GM21381 (cell line): ENCODE data around the gene DYRK1A.

Experiments used
- ATAC-seq: cut with Tn5 transposase; IDR thresholded peaks from one replicate; pipeline ENCODE4 v1.9.1; 2021; ENCODE audit warnings: mild to moderate bottlenecking, moderate library complexity; ENCODE audit not compliant: unreplicated experiment

The DYRK1A gene

DNA sequence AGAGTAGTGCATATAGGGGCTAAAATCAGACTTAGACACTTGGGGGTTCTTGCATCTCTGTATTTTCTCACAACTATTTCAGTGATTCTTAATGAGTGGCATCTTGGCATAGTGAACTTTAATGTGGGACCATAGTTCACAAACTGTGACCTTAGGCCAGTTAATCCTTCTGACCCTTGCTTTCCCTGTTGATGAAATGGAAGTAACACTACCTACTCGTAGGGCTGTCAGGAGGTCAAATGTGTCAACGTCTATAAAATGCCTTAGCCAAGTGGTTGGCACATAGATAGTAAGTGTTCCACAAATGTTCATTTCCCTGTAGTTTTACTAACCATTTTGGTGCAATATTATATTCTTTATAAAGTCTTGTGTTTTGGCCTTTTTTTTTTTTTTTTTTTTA is 49.4 kb downstream of the DYRK1A start:
- no peak for ATAC-seq

DNA sequence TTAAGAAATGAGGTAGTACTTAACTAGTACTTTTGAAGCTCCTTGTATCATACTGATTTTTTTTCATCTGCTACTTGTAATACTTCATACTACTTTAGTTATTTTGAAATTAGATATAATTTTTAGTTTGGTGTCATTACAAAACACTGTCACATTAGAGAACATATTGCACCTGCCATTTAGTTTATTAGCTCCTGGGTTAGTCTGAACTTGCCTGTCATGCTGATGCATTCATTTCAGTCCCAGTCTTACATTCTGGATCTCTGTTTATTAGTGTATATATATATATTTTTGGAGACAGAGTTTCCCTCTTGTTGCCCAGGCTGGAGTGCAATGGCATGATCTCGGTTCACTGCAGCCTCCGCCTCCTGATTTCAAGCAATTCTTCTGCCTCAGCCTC is 50.3 kb downstream of the DYRK1A start:
- no peak for ATAC-seq

DNA sequence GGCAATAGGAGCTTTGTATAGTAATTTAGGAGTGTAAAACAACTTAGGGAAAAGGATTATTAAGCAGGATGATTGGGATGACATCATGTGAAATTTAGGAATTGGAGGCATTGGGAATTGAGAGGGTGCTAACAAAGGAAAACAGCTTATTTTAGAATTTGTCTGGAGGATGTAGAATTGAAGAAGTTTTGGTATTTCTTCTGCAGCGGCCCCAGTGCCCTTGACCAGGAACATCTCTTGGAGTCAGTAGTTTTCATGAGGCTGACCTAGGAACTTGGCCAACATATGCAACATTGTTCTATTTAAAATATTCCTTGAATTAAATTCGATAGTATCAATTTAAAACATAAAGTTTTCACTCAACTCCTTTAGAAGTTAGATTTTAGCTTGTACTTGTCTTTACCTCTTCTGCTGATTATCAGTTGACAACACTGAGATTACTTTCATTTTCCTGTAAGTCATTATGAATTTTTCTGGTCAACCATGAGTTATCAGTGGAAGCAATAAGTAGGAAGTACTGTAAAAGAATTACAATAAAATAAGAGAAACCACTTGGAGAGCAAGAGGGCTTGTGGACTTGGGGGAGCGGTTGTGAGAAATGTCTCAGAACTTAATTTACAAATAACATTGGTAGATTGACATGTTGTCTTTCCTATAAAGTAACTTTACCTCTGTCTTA is 52.8 kb downstream of the DYRK1A start:
- ATAC-seq = no peak

DNA sequence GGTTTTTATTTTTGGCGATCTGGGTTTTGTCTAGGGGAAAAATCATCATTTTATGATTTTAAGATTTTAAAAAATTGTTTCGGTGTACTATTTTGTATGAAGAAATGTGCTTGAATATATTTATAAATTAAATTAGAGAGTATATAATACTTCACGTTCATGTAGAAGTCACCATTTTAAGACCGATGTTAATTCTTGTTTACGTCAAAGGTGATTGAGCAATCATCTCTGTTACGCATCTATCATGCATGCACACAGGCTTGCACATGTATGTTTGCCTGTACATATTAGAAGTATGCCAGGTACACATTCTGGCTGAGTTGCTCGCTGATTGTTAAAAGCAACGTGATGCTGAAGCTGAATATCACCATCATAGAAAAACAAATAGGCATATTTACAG is 54.7 kb downstream of the DYRK1A start:
- ATAC-seq = no peak

DNA sequence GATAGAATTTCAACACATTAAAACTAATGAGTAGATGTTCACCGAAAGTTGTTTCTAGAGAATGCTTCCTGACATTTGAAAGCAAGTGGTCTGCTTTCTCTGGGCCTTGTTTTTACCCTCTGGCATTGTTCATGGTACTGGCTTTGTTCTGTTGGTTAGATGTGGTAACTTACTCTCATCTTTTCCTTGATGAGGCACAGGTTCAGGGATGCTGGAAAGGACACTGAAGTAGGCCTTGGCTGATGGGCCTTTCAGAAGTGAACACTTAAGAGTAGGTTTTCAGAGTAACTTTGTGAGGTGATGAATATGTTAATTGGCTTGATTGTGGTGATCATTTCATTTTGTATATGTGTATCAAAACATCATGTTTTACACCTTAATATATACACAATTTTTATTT is 55.8 kb downstream of the DYRK1A start:
- no peak for ATAC-seq

DNA sequence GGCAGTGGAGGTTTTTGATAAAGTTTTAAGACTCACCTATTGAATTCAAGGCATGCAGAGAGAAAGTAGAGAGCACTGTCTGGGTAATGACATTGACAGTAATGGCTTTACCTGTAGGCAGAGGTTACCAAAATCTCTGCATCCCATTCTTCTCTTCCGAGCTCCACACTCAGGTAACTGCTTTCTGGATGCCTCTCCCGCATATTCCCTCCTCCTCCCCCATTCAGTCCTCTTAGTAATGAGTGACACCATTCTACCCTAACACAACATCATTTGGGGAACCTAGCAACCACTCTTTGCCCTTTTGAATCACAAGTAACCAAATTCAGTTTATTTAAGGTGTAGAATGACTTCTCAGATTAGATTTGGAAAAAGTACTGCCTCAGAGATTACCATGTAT is 56.5 kb downstream of the DYRK1A start:
- ATAC-seq = no peak

DNA sequence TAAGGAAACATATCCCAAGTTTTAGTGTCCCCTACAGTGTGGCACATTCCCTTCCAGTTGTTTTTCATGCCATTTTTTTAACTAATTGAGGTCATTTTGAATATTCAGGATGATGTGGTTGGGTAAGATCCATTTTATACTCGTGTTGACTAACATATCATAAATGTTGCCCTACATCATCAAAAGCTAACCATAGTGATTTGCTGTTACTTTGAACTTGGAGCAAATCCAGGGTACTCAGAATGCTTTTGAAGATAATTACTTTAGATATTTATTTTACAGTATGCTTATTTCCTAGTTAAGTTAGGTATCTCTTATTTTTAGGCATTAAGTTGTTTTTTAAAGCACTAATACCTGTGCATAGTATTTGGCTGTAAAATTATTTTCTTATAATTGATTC is 57.8 kb downstream of the DYRK1A start:
- no peak for ATAC-seq

DNA sequence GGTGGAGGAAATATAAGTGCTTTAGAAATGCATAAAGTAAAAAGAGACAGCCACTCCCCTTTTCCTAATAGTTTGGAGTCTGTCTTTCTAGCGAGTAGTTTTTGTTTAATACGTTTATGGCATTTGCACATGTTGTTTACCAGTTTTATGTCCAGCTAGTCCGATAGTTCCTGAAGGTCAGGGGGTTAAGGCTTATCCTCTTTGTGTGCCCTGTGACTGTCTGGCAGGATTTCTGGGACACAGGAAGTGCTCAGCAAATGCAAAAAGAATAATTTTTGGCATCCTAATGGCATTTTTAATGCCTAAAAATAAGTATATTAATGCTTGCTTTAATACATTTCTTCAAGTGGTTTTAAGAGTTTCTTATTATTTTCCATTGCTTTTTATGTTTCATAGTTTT is 58.4 kb downstream of the DYRK1A start:
- ATAC-seq = no peak

DNA sequence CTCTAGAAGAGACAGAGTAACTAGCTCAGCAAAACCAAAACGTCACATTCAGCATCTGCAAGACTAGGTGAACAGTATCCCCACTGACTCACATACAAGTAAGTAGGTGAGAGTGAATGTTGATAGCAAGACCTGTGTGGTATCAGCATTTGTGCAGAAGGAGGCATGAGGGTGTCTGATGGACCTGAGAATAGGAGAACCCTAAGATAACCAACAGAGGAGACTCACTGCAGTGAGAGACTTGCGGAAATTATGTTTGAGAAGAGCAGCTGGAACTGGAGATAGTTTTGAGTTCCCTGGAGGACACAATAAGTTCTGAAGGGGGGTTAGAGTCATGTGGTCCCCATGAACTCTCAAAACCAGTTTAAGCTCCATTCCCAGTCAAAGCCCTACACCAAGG is 59.1 kb downstream of the DYRK1A start:
- no peak for ATAC-seq

DNA sequence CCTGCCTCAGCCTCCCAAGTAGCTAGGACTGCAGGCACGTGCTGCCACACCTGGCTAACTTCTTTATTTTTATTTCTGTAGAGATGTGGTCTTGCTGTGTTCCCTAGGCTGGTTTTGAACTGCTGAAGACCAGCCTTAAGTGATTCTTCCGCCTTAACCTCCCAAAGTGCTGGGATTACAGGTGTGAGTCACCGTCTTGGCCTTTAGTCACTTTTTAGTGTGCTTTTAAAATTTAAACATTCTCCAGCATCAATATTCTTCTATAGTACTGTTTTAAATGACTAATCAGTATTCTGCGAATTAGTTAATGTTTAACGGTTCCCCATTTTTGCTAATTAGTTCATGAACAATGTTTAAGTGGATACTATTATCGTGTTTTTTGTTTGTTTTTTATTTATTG is 60.6 kb downstream of the DYRK1A start:
- ATAC-seq = no peak

DNA sequence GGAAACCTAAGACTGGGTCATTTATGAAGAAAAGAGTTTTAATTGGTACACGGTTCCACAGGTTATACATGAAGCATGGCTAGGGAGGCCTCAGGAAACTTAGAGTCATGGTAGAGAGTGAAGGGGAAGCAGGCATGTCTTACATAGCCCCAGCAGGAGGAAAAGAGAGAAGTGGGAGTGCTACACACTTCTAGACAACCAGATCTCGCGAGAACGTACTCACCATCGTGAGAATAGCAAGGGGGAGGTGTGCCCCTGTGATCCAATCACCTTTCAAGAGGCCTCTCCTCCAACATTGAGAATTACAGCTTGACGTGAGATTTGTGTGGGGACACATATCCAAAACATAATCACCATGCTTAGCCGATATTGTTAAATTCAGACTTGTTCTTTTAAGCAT is 62.8 kb downstream of the DYRK1A start:
- ATAC-seq = no peak

DNA sequence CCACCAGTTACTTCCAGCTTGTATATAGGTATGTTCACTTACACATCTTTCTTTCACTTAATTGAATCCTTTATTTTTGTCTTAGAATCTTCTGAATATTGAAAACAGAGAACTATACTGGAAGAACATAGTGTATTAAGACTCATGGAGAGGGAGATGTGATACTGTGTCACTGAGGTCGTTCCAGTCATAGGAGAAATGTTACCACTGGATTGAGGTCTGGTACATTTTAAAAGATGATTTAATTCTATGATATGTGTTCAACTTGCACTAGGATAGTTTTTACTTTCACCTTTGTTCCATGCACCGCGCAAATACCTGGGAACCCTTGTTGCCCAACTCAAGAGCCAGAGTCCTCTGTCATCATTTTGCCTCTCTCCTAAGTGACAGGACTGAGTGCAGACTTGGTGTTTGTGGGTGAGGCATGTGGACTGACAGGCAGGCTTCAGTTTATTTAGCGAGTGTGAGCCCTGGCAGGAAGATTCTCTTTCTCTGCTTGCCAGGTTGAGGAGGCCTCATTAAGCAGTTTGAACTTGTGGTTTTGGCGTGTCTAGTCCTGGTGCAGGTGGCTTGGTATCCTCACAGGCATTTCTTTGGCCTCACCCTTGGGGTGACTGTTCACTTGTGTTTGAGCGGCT is 63.7 kb downstream of the DYRK1A start:
- no peak for ATAC-seq

DNA sequence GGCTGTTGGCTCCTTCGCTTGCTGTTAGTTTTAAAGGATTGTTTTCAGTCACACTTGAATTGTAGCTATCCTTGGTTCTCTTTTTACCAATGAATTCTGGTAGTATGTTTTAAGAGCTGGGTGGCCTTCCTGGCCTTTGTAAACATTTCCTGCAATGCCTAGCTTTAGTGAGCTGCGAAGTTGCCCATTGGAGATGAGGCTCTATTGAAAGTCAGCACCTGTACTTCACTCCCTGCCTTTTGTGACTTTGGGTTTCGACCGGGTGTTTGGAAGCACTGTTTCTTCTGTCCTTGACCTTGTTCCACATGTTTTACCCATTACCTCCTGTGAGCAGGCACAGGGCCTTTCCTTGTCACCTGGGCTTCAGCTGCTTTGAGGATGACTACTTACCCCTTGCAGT is 64.7 kb downstream of the DYRK1A start:
- no peak for ATAC-seq

DNA sequence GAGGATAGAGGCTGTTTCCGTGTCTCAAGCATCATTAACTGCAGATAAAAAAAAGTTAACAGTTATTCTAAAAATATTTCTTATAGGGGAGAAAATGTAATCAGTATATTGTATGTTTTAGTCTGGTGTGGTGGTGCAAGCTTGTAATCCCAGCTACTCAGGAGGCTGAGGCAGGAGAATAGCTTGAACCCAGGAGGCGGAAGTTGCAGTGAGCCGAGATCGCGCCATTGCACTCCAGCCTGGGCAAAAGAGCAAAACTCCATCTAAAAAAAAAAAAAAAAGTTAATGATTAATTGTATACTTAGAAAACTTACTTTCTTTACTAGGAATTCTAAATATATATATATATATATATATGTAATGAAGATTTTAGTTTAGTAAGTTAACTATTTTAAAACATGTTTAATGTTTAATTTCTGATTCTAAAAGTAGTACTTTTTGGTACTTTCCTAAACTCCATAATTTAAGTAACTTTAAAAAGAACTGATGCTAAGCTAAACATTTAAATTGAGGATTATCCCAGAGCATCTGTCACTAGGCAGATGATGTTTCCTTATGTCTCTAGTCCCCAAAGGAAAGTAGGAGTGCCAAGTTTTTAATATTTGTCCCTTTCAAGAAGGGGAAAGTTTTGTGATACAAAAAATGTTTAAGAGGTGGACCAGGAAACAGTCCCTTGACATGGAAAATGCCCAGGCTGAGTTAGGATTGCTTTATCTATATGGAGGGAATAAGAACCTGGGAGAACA is 66.3 kb downstream of the DYRK1A start:
- no peak for ATAC-seq

DNA sequence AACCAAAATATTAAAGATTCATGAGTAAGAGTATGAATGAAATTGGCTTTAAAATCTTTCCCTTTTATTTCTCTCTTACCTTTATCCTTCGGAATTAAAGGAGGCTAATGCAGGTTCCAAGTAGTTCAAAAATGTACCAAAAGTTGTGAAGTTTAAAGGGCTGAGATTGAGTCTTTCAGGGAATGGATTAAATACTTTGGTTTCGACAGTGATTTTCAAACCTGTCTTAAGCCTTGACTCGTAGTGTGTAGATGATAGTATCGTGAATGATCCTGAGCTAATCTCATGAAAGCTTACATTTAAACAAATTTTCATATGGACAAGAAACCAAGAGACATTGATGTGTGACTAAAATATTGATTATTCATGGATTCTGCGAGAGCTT is 66.9 kb downstream of the DYRK1A start:
- no peak for ATAC-seq

DNA sequence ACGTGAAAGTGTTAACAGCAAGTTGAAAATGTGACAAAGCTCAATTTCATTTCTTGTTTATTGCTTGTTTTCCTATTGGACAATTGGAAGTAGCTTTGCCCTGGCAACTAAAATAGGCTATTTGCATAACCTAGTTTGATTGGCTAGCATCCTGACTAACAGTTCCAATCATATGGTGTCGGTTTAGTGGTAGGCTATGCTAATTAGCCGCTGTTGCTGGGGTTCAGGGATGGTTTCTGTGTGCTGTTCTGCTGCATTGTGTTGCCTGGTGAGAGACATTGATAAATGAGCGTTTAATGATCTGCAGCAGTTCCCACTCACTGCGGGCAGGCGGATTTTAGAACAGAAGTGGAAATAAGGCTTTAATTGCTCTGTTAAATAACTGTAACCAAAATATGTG is 68.5 kb downstream of the DYRK1A start:
- no peak for ATAC-seq

DNA sequence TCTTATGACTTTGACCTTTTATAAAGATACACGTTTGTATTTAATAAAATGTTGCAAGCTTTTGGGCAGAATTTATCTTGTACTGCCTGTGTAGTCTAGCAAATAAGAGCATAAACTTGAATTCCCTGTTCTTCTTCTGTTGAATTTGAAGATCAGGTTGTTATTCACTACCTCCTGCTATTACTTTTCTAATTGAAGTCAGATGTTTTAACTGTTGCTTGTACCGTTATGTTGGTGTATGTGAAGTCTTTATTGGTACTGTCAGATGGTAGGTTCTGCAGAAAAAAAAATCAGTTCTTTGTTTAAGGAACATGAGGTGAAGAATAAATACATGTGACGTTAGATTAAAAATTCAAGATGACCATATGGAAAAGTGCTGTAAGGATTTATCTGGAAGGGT is 69.1 kb downstream of the DYRK1A start:
- ATAC-seq = no peak

DNA sequence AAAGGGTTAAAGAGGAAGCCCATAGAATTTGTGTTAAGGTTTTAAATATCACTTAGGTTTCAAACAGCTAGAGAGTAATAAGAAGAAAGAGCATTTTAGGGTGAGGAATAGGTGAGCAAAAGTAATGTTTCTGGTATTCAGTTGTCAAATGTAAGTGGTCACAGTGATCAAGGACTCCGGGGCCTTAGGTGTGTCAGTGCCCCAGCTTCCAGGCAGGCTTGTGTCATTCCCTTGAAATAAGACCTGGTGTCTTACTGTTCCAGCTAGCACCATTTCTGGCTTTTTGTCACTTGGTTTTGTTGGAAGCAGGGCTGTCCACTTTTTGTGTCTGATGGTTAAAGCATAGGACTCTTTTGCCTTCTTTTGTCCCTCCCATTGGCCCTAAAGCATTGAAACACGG is 69.6 kb downstream of the DYRK1A start:
- ATAC-seq = no peak

DNA sequence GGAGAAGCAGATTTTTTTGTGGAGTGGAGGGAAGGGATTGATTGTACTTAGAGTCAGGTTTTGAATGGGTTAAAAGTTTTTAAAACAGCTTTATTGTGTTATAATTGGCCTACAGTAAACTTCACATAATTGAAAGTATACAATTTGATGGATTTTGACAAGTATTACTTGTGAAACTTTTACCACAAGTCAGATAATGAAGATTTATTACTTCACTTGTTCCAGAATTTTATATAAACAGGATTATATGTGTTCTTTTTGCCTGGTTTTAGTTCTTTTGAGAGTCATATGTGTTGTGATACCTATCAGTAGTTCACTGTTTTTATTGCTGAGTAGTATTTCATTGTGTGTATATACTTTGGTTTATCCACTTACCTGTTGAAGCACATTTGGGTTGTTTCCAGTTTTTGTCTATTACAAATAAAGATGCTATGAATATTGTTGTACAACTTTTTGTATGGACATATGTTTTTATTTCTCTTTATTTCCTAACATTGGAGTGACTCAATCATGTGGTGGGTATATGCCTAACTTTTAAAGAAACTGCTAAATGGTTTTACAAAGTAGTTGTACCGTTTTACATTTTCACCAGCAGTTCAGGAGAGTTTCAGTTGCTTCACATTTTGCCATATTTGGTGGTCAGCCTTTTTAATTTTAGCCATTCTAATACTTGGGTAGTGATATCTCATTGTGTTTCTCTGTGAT is 71.0 kb downstream of the DYRK1A start:
- no peak for ATAC-seq

DNA sequence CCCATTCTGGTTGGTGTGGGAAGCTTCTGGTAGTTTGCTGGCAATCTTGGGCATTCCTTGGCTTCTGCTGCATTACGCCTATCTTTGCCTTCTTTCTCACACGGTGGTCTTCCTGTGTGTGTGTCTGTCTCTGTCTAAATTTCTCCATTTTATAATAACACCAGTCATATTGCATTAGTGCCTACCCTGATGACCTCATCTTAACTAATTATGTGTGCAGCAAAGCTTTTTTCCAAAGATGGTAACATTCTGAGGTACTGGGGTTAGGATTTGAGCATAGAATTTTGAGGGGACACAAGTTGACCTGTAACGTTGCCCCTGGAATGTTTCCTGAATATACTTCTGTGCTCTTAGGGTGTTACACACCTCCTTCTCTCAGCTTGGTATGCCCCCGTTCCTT is 77.1 kb downstream of the DYRK1A start:
- no peak for ATAC-seq

DNA sequence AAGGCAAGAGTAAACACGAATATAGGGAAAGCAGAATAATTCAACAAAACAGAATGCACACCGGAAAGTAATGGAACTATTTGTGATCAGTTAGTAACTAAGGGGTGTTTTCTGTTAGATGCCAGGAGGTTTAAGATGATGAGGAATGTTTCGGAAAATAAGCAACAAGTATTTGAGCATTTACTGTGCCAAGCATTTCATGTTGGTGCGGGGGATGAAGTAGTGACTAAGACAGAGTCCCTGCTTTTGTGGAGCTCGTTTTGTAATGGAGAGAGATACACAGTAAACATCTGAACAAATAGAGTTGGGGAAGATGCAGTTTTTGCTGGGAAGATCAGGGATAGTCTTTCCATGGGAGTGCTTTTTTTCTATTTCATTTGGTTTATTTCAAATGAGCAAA is 78.7 kb downstream of the DYRK1A start:
- no peak for ATAC-seq

DNA sequence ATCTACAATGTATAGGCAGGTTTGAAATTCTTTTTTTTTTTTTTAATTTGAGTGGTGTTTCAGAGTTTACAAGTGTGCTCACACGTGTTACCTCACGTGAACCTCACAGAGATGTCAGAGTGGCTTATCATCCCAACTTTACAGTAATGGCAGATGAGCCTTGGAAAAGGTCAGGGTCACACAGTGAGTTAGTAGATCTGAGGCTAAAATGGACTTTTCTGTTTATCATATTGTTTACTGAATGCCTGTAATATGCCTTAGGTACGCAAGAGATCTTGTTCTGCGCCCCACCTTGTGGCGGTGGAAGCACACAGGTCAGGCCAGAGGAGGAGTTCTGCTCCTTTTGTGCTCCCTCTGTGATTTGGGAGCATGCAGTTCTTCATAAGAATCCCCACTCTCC is 80.0 kb downstream of the DYRK1A start:
- ATAC-seq = no peak
